PC-9 (cell line): ENCODE measurements around the gene PTK6. TPM values are rescaled to one million over a fixed set of nuclear protein-coding genes. Genes with fewer than 3 reads are reported as not detected.
A peak's percentile ranks its signal among the peaks of the same experiment; 100 is the strongest.

ENCODE experiments used
- Bru-seq: library from RNA; stranded (reverse); fragments of 400-500 nt; gene quantifications from one replicate; lab custom pipeline; 2021; lab: Mats Ljungman, UMichigan
- BruChase-seq, 2 experiments: library from RNA; stranded (reverse); fragments of 400-500 nt; gene quantifications; one replicate each; lab custom pipeline; 2021; lab: Mats Ljungman, UMichigan
- BruUV-seq: library from RNA; stranded (reverse); fragments of 400-500 nt; replicated peaks from 2 replicates; lab custom pipeline; 2021; lab: Mats Ljungman, UMichigan
- CTCF ChIA-PET: fragments of 300-600 bp; sonication (Branson Sonifier 250); formaldehyde crosslinking; loops from one replicate; lab custom pipeline; 2022; ENCODE audit warnings: antibody characterized with exemption; lab: Charles Lee
- POLR2A ChIA-PET: fragments of 300-600 bp; sonication (Branson Sonifier 250); formaldehyde crosslinking; loops from one replicate; lab custom pipeline; 2022; ENCODE audit warnings: antibody characterized with exemption; ENCODE audit not compliant: unreplicated experiment; lab: Charles Lee
- DNase-seq, 2 experiments: peaks; one replicate each; pipeline versions ENCODE4 v3.0.0 to v3.0.0-alpha.2; 2015 to 2022; ENCODE audit warnings: mixed read lengths in 1 of 2
- H2AFZ ChIP-seq: fragments of 200-600 bp; sonication (generic); 2 replicates; pipeline ENCODE4 v1.8.1; 2017; ENCODE audit warnings: antibody characterized with exemption
- H3F3A ChIP-seq: fragments of 200-600 bp; sonication (generic); 2 replicates; pipeline ENCODE4 v1.8.1; 2017; ENCODE audit warnings: antibody characterized with exemption, mild to moderate bottlenecking, low read depth; ENCODE audit not compliant: insufficient read depth
- H3K27ac ChIP-seq: fragments of 200-600 bp; sonication (generic); 2 replicates; pipeline ENCODE4 v1.6.1; 2016; ENCODE audit warnings: mixed run types
- H3K27me3 ChIP-seq: fragments of 200-600 bp; sonication (generic); 2 replicates; pipeline ENCODE4 v1.6.1; 2016; ENCODE audit warnings: low read depth, mixed run types; ENCODE audit not compliant: insufficient read depth
- H3K36me3 ChIP-seq: fragments of 200-600 bp; sonication (generic); 2 replicates; pipeline ENCODE4 v1.6.1; 2016; ENCODE audit warnings: low read depth, mixed run types
- H3K4me1 ChIP-seq: fragments of 200-600 bp; sonication (generic); replicated peaks from 2 replicates; pipeline ENCODE4 v1.6.1; 2016; ENCODE audit warnings: mixed run types; ENCODE audit not compliant: insufficient read depth
- H3K4me2 ChIP-seq: fragments of 200-600 bp; sonication (generic); 2 replicates; pipeline ENCODE4 v1.6.1; 2017; ENCODE audit warnings: mixed run types
- H3K4me3 ChIP-seq: fragments of 200-600 bp; sonication (generic); 2 replicates; pipeline ENCODE4 v1.6.1; 2016; ENCODE audit warnings: mixed run types
- H3K79me2 ChIP-seq: fragments of 200-600 bp; sonication (generic); 2 replicates; pipeline ENCODE4 v1.6.1; 2017; ENCODE audit warnings: low read depth, mixed run types
- H3K9me2 ChIP-seq: fragments of 200-600 bp; sonication (generic); 2 replicates; pipeline ENCODE4 v1.8.1; 2017; ENCODE audit warnings: mild to moderate bottlenecking; ENCODE audit not compliant: insufficient read depth
- H3K9me3 ChIP-seq: fragments of 200-600 bp; sonication (generic); 2 replicates; pipeline ENCODE4 v1.8.1; 2016; ENCODE audit warnings: low read depth; ENCODE audit not compliant: insufficient read depth
- H4K20me1 ChIP-seq: fragments of 200-600 bp; sonication (generic); 2 replicates; pipeline ENCODE4 v1.8.1; 2017; ENCODE audit not compliant: insufficient read depth
- CTCF ChIP-seq: fragments of 200-600 bp; sonication (generic); conservative IDR thresholded peaks from 2 replicates; pipeline ENCODE4 v1.6.1; 2017; ENCODE audit warnings: mixed run types, antibody characterized with exemption, mild to moderate bottlenecking, moderate library complexity
- EZH2 ChIP-seq: fragments of 200-600 bp; sonication (generic); IDR thresholded peaks from 2 replicates; pipeline ENCODE4 v1.8.0; 2017; ENCODE audit warnings: antibody characterized with exemption, low read depth
- intact Hi-C: fragments of 100-400 bp; cut with micrococcal nuclease; formaldehyde crosslinking; loops from one replicate; pipeline ENCODE4 v1.10.0; 2022; ENCODE audit not compliant: unreplicated experiment
- long read RNA-seq: library from polyadenylated mRNA; stranded (forward); transcript quantifications from one replicate; pipeline ENCODE4 v2.0.0, GENCODE V29; 2022
- total RNA-seq: library from RNA; stranded (reverse); gene quantifications from 2 replicates; pipeline ENCODE4 v1.2.3, GENCODE V29; 2021

The PTK6 gene
- total RNA-seq (12.9 and 13.3 TPM in 2 replicates), Bru-seq, nascent RNA (percentile 41 among the genes with signal in this experiment), BruChase-seq, experiment 1, labeled RNA remaining after a 2-hour chase (percentile 49 among the genes with signal in this experiment), BruChase-seq, experiment 2, labeled RNA remaining after a 6-hour chase (percentile 54 among the genes with signal in this experiment)
- long read RNA-seq, transcript PTK6-202 (8 exons, 2,931 nt): major isoform, 6 of 19 reads
- long read RNA-seq, partial matches to known transcripts: 2 of 19 reads
- long read RNA-seq, other reads (novel, unspliced or antisense): 11 of 19 reads

GRCh38 chr20:63536997-63537524 lies at the start of gene PTK6:
Gene PTK6, minus strand, starts transcription at chr20:63537376. Its CDS starts 62 bp downstream, at chr20:63537314.
- POLR2A ChIA-PET: interaction anchor here (0.6 to 1.8 kb wide), 5 partner anchors 16 to 613 kb away, joined by 3 to 18 read pairs (median 3); partner anchors contain the start of genes PPDPF and TPD52L2
- BruUV-seq: no TSS peak
- no peaks in the 10 kb centered on the region for H4K20me1 ChIP-seq

GRCh38 chr20:63586797-63587196 lies 49.6 kb upstream of the PTK6 start:
- CTCF ChIA-PET: no interaction called here
- Histone ChIP-seq H3K4me3 (no peak overlapping the region), H3K27me3 (no peaks in the 10 kb centered on the region), H3K27ac (no peak overlapping the region), H3F3A (peaks cover 13% of the 10 kb centered on the region; the same call in 1 of the 2 replicates), H3K4me2 (no peak overlapping the region), H2AFZ (no peak overlapping the region), H3K79me2 (no peaks in the 10 kb centered on the region), H3K9me3 (no peaks in the 10 kb centered on the region), H3K9me2 (no peaks in the 10 kb centered on the region), H3K36me3 (no peaks in the 10 kb centered on the region), H4K20me1 (no peaks in the 10 kb centered on the region; the same call in 1 of the 2 replicates), H3K4me1 (no peaks in the 10 kb centered on the region)
- TF ChIP-seq EZH2: no peak
- no peak for TF ChIP-seq CTCF
- intact Hi-C loops: loop anchor here (10.0 kb wide), 1 partner anchor 98 kb away; no protein-coding TSS in a partner anchor
- no peak for DNase-seq
- POLR2A ChIA-PET: no interaction called here
- BruUV-seq: no TSS peak

More at GRCh38 chr20:63536997-63537524, at the start of gene PTK6:
- no peaks in the 10 kb centered on the region for H3K27me3 ChIP-seq
- intact Hi-C loops: loop anchor here (2.0 to 5.0 kb wide), 3 partner anchors 94 to 520 kb away; no protein-coding TSS in a partner anchor
- CTCF ChIA-PET: interaction anchor here (0.9 to 3.0 kb wide), 8 partner anchors 16 to 443 kb away, joined by 3 to 43 read pairs (median 4); partner anchors contain the start of genes PRPF6, RTEL1 and SAMD10
- peaks cover 31% of the 10 kb centered on the region; the same call in 1 of the 2 replicates for H3F3A ChIP-seq
- no peaks in the 10 kb centered on the region for H3K9me2 ChIP-seq
- no peaks in the 10 kb centered on the region for H3K9me3 ChIP-seq
- peaks cover 49% of the 10 kb centered on the region for H3K4me1 ChIP-seq
- TF ChIP-seq EZH2: no peak
- no peak for TF ChIP-seq CTCF
- peak; percentile 77 to 79 for DNase-seq
- H3K79me2 ChIP-seq: peaks cover 6% of the 10 kb centered on the region; the same call in 1 of the 2 replicates
- H3K27ac ChIP-seq: peak within 1 kb of the TSS; percentile 90
- peak within 1 kb of the TSS; percentile 79 for H2AFZ ChIP-seq
- no peaks in the 10 kb centered on the region for H3K36me3 ChIP-seq
- H3K4me2 ChIP-seq: peak within 1 kb of the TSS; percentile 97
- H3K4me3 ChIP-seq: peak within 1 kb of the TSS; percentile 66

GRCh38 chr20:63585616-63586565 lies 48.7 kb upstream of the PTK6 start:
- ChIA-PET POLR2A (no interaction called here), CTCF (no interaction called here)
- no TSS peak for BruUV-seq

More at GRCh38 chr20:63585616-63586565, 48.7 kb upstream of the PTK6 start:
- Histone ChIP-seq H3K4me1 (peaks cover 6% of the 10 kb centered on the region), H3F3A (peaks cover 10% of the 10 kb centered on the region; the same call in 1 of the 2 replicates), H3K4me2 (no peak overlapping the region), H4K20me1 (no peaks in the 10 kb centered on the region; the same call in 1 of the 2 replicates), H3K36me3 (no peaks in the 10 kb centered on the region), H3K4me3 (no peak overlapping the region), H3K27ac (no peak overlapping the region), H3K27me3 (no peaks in the 10 kb centered on the region), H3K9me3 (no peaks in the 10 kb centered on the region), H2AFZ (no peak overlapping the region), H3K9me2 (no peaks in the 10 kb centered on the region), H3K79me2 (no peaks in the 10 kb centered on the region)
- TF ChIP-seq CTCF (no peak), EZH2 (no peak)
- DNase-seq: no peak
- intact Hi-C loops: loop anchor here (10.0 kb wide), 1 partner anchor 99 kb away; no protein-coding TSS in a partner anchor
